OCI-LY7 (cell line): ENCODE results near the gene SH3TC1. TPM values are rescaled to one million over a fixed set of nuclear protein-coding genes. Genes with fewer than 3 reads are reported as not detected.

Experiments used
- BruUV-seq: library from RNA; stranded (reverse); fragments of 400-500 nt; replicated peaks from 2 replicates; lab custom pipeline; 2021; lab: Mats Ljungman, UMichigan
- CTCF ChIA-PET: fragments of 300-600 bp; sonication (Branson Sonifier 250); formaldehyde crosslinking; loops from one replicate; lab custom pipeline; 2022; ENCODE audit warnings: antibody characterized with exemption; ENCODE audit not compliant: unreplicated experiment; lab: Charles Lee
- POLR2A ChIA-PET: fragments of 300-600 bp; sonication (Branson Sonifier 250); formaldehyde crosslinking; loops from one replicate; lab custom pipeline; 2022; ENCODE audit warnings: antibody characterized with exemption; lab: Charles Lee
- DNase-seq: peaks from one replicate; pipeline ENCODE4 v3.0.0-alpha.2; 2015; ENCODE audit warnings: low spot score
- H2AFZ ChIP-seq: fragments of 200-600 bp; sonication (generic), shearing (Covaris generic); 2 replicates; pipeline ENCODE4 v1.6.1; 2014; ENCODE audit warnings: mild to moderate bottlenecking, antibody characterized with exemption, low read length, moderate library complexity
- H3K27ac ChIP-seq: fragments of 200-600 bp; sonication (generic); 2 replicates; pipeline ENCODE4 v1.5.1; 2014; ENCODE audit warnings: mixed run types, low read depth, mild to moderate bottlenecking, moderate library complexity, low read length, inconsistent platforms; ENCODE audit not compliant: poor library complexity, severe bottlenecking
- H3K36me3 ChIP-seq: fragments of 200-600 bp; sonication (generic); 2 replicates; pipeline ENCODE4 v1.6.1; 2014; ENCODE audit warnings: mild to moderate bottlenecking, antibody characterized with exemption, low read length, moderate library complexity, mixed read lengths; ENCODE audit not compliant: insufficient read depth
- H3K4me1 ChIP-seq: fragments of 200-600 bp; sonication (generic); 2 replicates; pipeline ENCODE4 v1.5.1; 2014; ENCODE audit warnings: mild to moderate bottlenecking, low read length; ENCODE audit not compliant: insufficient read depth, poor library complexity, severe bottlenecking
- H3K4me2 ChIP-seq: fragments of 200-600 bp; sonication (generic); 2 replicates; pipeline ENCODE4 v1.6.1; 2014; ENCODE audit warnings: mild to moderate bottlenecking, low read length
- H3K4me3 ChIP-seq: fragments of 200-600 bp; sonication (generic); 2 replicates; pipeline ENCODE4 v1.5.1; 2014; ENCODE audit warnings: mild to moderate bottlenecking, low read depth, low read length; ENCODE audit not compliant: poor library complexity, severe bottlenecking
- H3K79me2 ChIP-seq: fragments of 200-600 bp; sonication (generic); 2 replicates; pipeline ENCODE4 v1.6.1; 2016; ENCODE audit warnings: low read depth, mild to moderate bottlenecking, low read length, moderate library complexity, mixed read lengths; ENCODE audit not compliant: insufficient read depth
- H3K9me2 ChIP-seq: fragments of 200-600 bp; sonication (generic); 2 replicates; pipeline ENCODE4 v1.6.1; 2016; ENCODE audit warnings: mild to moderate bottlenecking, low read length, mixed read lengths; ENCODE audit not compliant: insufficient read depth
- H3K9me3 ChIP-seq: fragments of 200-600 bp; sonication (generic); 2 replicates; pipeline ENCODE4 v1.6.1; 2014; ENCODE audit warnings: mild to moderate bottlenecking, mixed run types, low read length, mixed read lengths
- H4K20me1 ChIP-seq: fragments of 200-600 bp; sonication (generic); 2 replicates; pipeline ENCODE4 v1.6.1; 2014; ENCODE audit warnings: mild to moderate bottlenecking, antibody characterized with exemption, low read length, moderate library complexity, mixed read lengths; ENCODE audit not compliant: insufficient read depth
- EZH2phosphoT487 ChIP-seq: fragments of 200-600 bp; sonication (generic); IDR thresholded peaks from 2 replicates; pipeline ENCODE4 v1.6.1; 2018; ENCODE audit warnings: low read depth, borderline replicate concordance, mild to moderate bottlenecking, mixed run types, antibody characterized with exemption, low read length, moderate library complexity, mixed read lengths
- intact Hi-C: fragments of 100-400 bp; cut with micrococcal nuclease; formaldehyde crosslinking; loops from one replicate; pipeline ENCODE4 v1.10.0; 2022; ENCODE audit not compliant: unreplicated experiment
- total RNA-seq, 2 experiments: library from RNA; depleted of rRNA in 1 of 2; stranded (reverse); fragments of >200 nt in 1 of 2; shearing (Covaris generic) in 1 of 2; gene quantifications; 2 replicates each; pipeline ENCODE4 v1.2.3, GENCODE V29; 2014 to 2022
- TF ChIP-seq, protein P1 (sequence below): fragments of 200-600 bp; sonication (generic); conservative IDR thresholded peaks from 2 replicates; pipeline ENCODE4 v1.5.1; 2014; ENCODE audit warnings: mild to moderate bottlenecking, antibody characterized with exemption, low read length, moderate library complexity, mixed read lengths

SH3TC1 gene
- total RNA-seq, 2 experiments from 2014 or later, result 17.5 to 42.4 TPM

DNA sequence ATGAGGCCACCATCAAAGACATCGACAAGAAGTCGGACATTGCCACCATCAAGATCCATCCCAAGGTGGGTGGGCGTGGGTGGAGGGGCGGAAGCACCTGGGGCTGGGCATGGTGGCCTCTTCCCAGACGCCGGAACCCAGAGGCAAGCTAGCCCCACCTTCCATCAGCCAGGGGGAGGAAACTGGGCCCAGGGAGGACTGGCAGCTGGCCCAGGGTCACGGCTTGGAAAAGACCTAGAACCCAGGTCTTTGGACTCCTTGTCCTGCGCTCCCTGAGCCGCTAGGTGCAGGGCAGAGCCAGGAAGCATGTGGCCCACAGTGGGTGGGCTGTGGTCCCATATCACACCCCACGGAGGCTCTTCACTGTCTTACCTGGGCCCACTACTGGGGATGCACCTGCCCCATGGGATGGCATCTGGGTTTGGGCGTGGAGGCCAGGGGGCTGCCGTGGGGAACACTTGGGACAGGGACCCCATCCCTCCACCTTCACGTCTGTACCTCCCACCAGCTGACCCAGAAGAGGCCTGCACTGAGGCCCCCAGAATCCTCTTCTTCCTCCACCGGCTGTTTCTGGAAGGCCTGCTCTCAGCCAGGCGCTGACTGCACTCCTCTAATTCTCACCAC, 87.7 kb downstream of the SH3TC1 start:
- Histone ChIP-seq H3K27ac (no peak overlapping the region), H3K4me1 (no peaks in the 10 kb centered on the region), H3K9me3 (no peaks in the 10 kb centered on the region), H2AFZ (no peak overlapping the region), H3K36me3 (no peaks in the 10 kb centered on the region), H4K20me1 (no peaks in the 10 kb centered on the region), H3K4me2 (no peak overlapping the region), H3K9me2 (no peaks in the 10 kb centered on the region), H3K4me3 (no peak overlapping the region), H3K79me2 (no peaks in the 10 kb centered on the region)
- no TSS peak for BruUV-seq
- TF ChIP-seq EZH2phosphoT487, result no peak
- TF ChIP-seq, protein P1, sequence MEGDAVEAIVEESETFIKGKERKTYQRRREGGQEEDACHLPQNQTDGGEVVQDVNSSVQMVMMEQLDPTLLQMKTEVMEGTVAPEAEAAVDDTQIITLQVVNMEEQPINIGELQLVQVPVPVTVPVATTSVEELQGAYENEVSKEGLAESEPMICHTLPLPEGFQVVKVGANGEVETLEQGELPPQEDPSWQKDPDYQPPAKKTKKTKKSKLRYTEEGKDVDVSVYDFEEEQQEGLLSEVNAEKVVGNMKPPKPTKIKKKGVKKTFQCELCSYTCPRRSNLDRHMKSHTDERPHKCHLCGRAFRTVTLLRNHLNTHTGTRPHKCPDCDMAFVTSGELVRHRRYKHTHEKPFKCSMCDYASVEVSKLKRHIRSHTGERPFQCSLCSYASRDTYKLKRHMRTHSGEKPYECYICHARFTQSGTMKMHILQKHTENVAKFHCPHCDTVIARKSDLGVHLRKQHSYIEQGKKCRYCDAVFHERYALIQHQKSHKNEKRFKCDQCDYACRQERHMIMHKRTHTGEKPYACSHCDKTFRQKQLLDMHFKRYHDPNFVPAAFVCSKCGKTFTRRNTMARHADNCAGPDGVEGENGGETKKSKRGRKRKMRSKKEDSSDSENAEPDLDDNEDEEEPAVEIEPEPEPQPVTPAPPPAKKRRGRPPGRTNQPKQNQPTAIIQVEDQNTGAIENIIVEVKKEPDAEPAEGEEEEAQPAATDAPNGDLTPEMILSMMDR, result no peak
- CTCF ChIA-PET, result no interaction called here
- POLR2A ChIA-PET, result no interaction called here
- intact Hi-C loops, result no loop called here
- DNase-seq, result no peak

DNA sequence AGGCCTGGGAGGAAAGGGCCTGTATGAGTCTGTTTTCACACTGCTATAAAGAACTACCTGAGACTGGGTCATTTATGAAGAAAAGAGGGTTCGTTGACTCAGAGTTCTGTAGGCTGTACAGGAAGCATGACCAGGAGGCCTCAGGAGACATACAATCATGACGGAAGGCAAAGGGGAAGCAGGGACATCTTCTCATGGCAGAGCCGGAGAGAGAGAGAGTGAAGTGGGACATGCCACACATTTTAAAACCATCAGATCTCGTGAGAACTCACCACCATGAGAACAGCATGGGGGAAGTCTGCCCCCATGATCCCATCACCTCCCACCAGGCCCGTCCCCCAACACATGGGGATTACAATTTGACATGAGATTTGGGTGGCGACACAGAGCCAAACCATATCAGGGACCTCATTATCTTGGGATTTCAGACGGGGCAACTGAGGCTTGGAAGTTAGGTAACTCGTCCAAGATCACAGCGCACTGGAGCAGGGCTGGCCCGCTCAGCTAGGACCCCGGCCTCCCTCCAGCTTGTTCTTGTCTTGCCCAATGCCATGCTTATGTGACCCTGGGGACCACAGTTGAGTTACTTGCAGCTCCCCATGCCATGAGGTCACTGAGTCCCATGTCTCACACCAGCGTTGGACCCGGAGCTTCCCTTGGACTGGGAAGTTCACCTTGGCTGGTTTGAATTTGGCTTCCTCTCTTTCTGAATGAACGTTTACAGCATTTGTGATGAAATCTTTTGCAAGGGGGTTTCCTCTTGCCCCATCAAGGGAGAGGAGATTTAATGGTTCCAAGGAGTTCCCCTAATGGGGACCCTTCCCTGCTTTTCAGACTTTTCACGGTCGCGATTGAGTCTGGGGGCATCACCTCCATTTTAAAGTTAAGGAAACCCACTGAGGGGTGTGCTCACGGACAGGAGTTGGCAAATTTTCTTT, 88.5 kb downstream of the SH3TC1 start:
- Histone ChIP-seq H4K20me1 (no peaks in the 10 kb centered on the region), H3K4me3 (no peak overlapping the region), H2AFZ (no peak overlapping the region), H3K9me2 (no peaks in the 10 kb centered on the region), H3K9me3 (no peaks in the 10 kb centered on the region), H3K36me3 (no peaks in the 10 kb centered on the region), H3K27ac (no peak overlapping the region), H3K4me2 (no peak overlapping the region), H3K4me1 (no peaks in the 10 kb centered on the region), H3K79me2 (no peaks in the 10 kb centered on the region)
- no TSS peak for BruUV-seq
- ChIA-PET POLR2A (interaction anchor here (0.7 kb wide), 1 partner anchor 781 kb away, joined by 3 read pairs; no protein-coding TSS in a partner anchor), CTCF (no interaction called here)
- intact Hi-C loops, result no loop called here
- TF ChIP-seq, protein P1, result no peak
- no peak for TF ChIP-seq EZH2phosphoT487
- DNase-seq, result no peak
